Sigmoid colon (tissue), 7 donors: ENCODE results near the gene GPC4. TPM values are rescaled to one million over a fixed set of nuclear protein-coding genes. Genes with fewer than 3 reads are reported as not detected.

ENCODE experiments used
- DNase-seq: peaks from one replicate; pipeline ENCODE4 v3.0.0-alpha.2; 2019
- H3K27ac ChIP-seq, 4 donors: fragments of 200-600 bp; sonication (generic); one replicate each; pipeline ENCODE4 v1.5.1; 2016 to 2019; ENCODE audit warnings: mild to moderate bottlenecking in 1 of 4
- H3K27me3 ChIP-seq, 3 donors: fragments of 200-600 bp; sonication (generic); one replicate each; pipeline ENCODE4 v1.5.1; 2019; ENCODE audit warnings: mild to moderate bottlenecking in 1 of 3
- H3K36me3 ChIP-seq, 4 donors: fragments of 200-600 bp; sonication (generic); one replicate each; pipeline ENCODE4 v1.5.1; 2016 to 2019
- H3K4me1 ChIP-seq, 4 donors: fragments of 200-600 bp; sonication (generic); one replicate each; pipeline ENCODE4 v1.5.1; 2017 to 2019
- H3K4me3 ChIP-seq, 4 donors: fragments of 200-600 bp; sonication (generic); one replicate each; pipeline ENCODE4 v1.5.1; 2017 to 2019; ENCODE audit warnings: mild to moderate bottlenecking in 2 of 4, moderate library complexity in 1 of 4
- H3K9me3 ChIP-seq, 4 donors: fragments of 200-600 bp in 3 of 4; sonication (generic) in 3 of 4; one replicate each; pipeline versions ENCODE4 v1.5.1 to v1.6.1; 2013 to 2019
- CTCF ChIP-seq, 4 experiments: fragments of 450-650 bp in 3 of 4; fragments of 200-600 bp in 1 of 4; IDR thresholded peaks; one replicate each; pipeline ENCODE4 v1.5.1; 2016 to 2019; ENCODE audit warnings: antibody characterized with exemption in 4 of 4, mild to moderate bottlenecking in 3 of 4, moderate library complexity in 2 of 4
- EP300 ChIP-seq, 4 donors: sonication (generic); formaldehyde crosslinking; IDR thresholded peaks; one replicate each; pipeline ENCODE4 v1.6.1; 2017; ENCODE audit warnings: antibody characterized with exemption in 4 of 4
- POLR2A ChIP-seq, 2 donors: fragments of 450-650 bp; IDR thresholded peaks; one replicate each; pipeline ENCODE4 v1.6.1; 2016; ENCODE audit warnings: antibody characterized with exemption in 2 of 2, mild to moderate bottlenecking in 2 of 2, moderate library complexity in 2 of 2
- POLR2AphosphoS5 ChIP-seq, 4 donors: sonication (generic); formaldehyde crosslinking; IDR thresholded peaks; one replicate each; pipeline ENCODE4 v1.6.1; 2017; ENCODE audit warnings: antibody characterized with exemption in 4 of 4
- WGBS, 2 donors: extraction: QIAGEN DNeasy Blood & Tissue Kit; methylation state at CpG; one replicate each; pipeline ENCODE4 v1.1.7; 2013; 5-methylcytosine and 5-hydroxymethylcytosine counted together
- intact Hi-C: fragments of 100-400 bp; cut with DNase I; formaldehyde crosslinking; loops from one replicate; pipeline ENCODE4 v1.15.1; 2023
- polyA plus RNA-seq, 3 donors: library from polyadenylated mRNA; stranded (reverse); fragments of 200-250 nt; gene quantifications; one replicate each; pipeline ENCODE4 v1.2.3, GENCODE V29; 2013
- total RNA-seq, 4 donors: library from RNA; depleted of rRNA; stranded (reverse); fragments of >200 nt; gene quantifications; one replicate each; pipeline ENCODE4 v1.1.0, GENCODE V29; 2016
- donor health status: healthy with polysubstance abuse.
- donor health status: Bipolar disorder and iron deficiency.
- donor health status: healthy.

The GPC4 gene
- total and polyA plus RNA-seq, 7 donors: 1.2 to 45.7 (median 25.3) TPM

GRCh38 chrX:133307094-133307493 is 108.2 kb downstream of the GPC4 start:
- Histone ChIP-seq H3K27ac (peak overlapping the region in 2 of 4 donors; percentile 65 to 69), H3K4me3 (no peak overlapping the region), H3K27me3 (no peaks in the 10 kb centered on the region), H3K9me3 (no peaks in the 10 kb centered on the region), H3K4me1 (peaks cover 0 to 14% (median 7%) of the 10 kb centered on the region in 4 donors), H3K36me3 (peaks cover 0 to 20% (median 0%) of the 10 kb centered on the region in 4 donors)
- no peak for TF ChIP-seq EP300 (IDR thresholded peaks at IDR 0.05)
- WGBS, 2 donors: 73 to 87% methylated on average over 3 of the region's 3 CpGs
- intact Hi-C loops: loop anchor here (5.0 kb wide), 1 partner anchor 55 kb away; no protein-coding TSS in a partner anchor
- no peak for DNase-seq

GRCh38 chrX:133306316-133306715 is 109.0 kb downstream of the GPC4 start:
- DNase-seq: no peak
- TF ChIP-seq EP300 (IDR thresholded peaks at IDR 0.05): no peak
- no peak for TF ChIP-seq POLR2AphosphoS5 (IDR thresholded peaks at IDR 0.05)
- no peak for TF ChIP-seq POLR2A (IDR thresholded peaks at IDR 0.05)
- no peak for TF ChIP-seq CTCF (IDR thresholded peaks at IDR 0.05)
- 72 to 89% methylated on average over 3 of the region's 3 CpGs for WGBS, 2 donors
- H3K9me3 ChIP-seq: no peaks in the 10 kb centered on the region
- intact Hi-C loops: loop anchor here (5.0 kb wide), 1 partner anchor 54 kb away; no protein-coding TSS in a partner anchor
- H3K4me1 ChIP-seq: peaks cover 0 to 14% (median 7%) of the 10 kb centered on the region in 4 donors
- peak overlapping the region in 1 of 4 donors; percentile 65 for H3K27ac ChIP-seq
- H3K27me3 ChIP-seq: no peaks in the 10 kb centered on the region
- H3K4me3 ChIP-seq: no peak overlapping the region
- H3K36me3 ChIP-seq: peaks cover 0 to 20% (median 0%) of the 10 kb centered on the region in 4 donors

DNA sequence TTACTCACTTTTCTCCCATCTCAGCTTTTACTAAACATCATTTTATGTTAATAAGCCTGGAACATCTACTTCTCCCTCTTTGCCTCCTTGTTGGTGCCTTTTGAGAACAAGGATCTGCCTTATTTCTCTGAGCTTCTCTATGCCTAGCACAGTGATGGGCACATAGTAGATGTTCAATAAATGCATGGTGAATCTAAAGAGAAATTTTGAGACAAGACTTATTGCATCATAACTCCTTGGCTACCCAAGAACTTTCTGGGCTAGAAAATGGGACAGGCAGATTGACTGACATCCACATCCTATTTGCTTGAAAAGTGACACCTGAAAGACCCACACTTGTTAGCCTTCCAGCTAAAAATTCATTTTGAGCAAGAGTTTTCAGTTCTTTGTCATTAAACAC is 109.9 kb downstream of the GPC4 start:
- DNase-seq: no peak
- Histone ChIP-seq H3K4me1 (peaks cover 0 to 14% (median 7%) of the 10 kb centered on the region in 4 donors), H3K27me3 (no peaks in the 10 kb centered on the region), H3K36me3 (peaks cover 0 to 20% (median 0%) of the 10 kb centered on the region in 4 donors), H3K27ac (no peak overlapping the region), H3K9me3 (no peaks in the 10 kb centered on the region), H3K4me3 (no peak overlapping the region)
- intact Hi-C loops: loop anchor here (5.0 kb wide), 1 partner anchor 53 kb away; no protein-coding TSS in a partner anchor
- TF ChIP-seq CTCF (IDR thresholded peaks at IDR 0.05) (no peak), POLR2AphosphoS5 (IDR thresholded peaks at IDR 0.05) (no peak), EP300 (IDR thresholded peaks at IDR 0.05) (no peak), POLR2A (IDR thresholded peaks at IDR 0.05) (no peak)

- Histone ChIP-seq H3K27me3 (no peaks in the 10 kb centered on the region), H3K27ac (no peak overlapping the region), H3K4me3 (no peak overlapping the region), H3K36me3 (peaks cover 0 to 20% (median 0%) of the 10 kb centered on the region in 4 donors), H3K4me1 (peaks cover 0 to 11% (median under 1%) of the 10 kb centered on the region in 4 donors), H3K9me3 (no peaks in the 10 kb centered on the region)
- WGBS, 2 donors: 94 to 95% methylated on average over 10 of the region's 10 CpGs
- TF ChIP-seq POLR2A (IDR thresholded peaks at IDR 0.05): no peak
- no peak for TF ChIP-seq CTCF (IDR thresholded peaks at IDR 0.05)
- TF ChIP-seq EP300 (IDR thresholded peaks at IDR 0.05): no peak
- TF ChIP-seq POLR2AphosphoS5 (IDR thresholded peaks at IDR 0.05): no peak
- intact Hi-C loops: no loop called here
- DNase-seq: no peak
Measured at GRCh38 chrX:133302775-133303445, 112.4 kb downstream of the GPC4 start.

DNA sequence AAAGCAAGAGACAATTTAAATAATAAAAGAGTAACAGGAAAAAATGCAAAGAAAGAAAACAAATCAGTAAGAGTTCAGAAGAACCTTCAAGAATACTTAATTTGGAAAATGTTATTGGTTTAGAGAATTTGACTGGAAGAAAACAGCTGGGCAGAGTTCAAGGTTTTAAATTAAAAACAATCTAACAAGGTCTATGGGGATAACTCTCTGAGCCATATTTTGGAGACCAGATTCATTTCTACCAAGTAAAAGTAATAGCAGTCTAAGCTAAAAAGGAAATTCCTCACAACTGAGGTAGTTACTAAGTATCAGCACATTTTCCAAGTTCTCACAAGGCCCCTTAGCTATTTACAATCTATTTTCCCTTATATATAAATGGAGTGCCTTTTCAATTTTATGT is 114.7 kb downstream of the GPC4 start:
- peaks cover 0 to 5% (median under 1%) of the 10 kb centered on the region in 4 donors for H3K4me1 ChIP-seq
- TF ChIP-seq POLR2A (IDR thresholded peaks at IDR 0.05) (no peak), EP300 (IDR thresholded peaks at IDR 0.05) (no peak), POLR2AphosphoS5 (IDR thresholded peaks at IDR 0.05) (no peak), CTCF (IDR thresholded peaks at IDR 0.05) (no peak)
- intact Hi-C loops: no loop called here
- H3K27me3 ChIP-seq: no peaks in the 10 kb centered on the region
- H3K36me3 ChIP-seq: peaks cover 0 to 20% (median 0%) of the 10 kb centered on the region in 4 donors
- no peaks in the 10 kb centered on the region for H3K9me3 ChIP-seq
- H3K4me3 ChIP-seq: no peak overlapping the region
- no peak for DNase-seq
- H3K27ac ChIP-seq: no peak overlapping the region
